Psoas muscle (tissue), 8 donors: ENCODE measurements around the gene TALDO1. TPM values are rescaled to one million over a fixed set of nuclear protein-coding genes. Genes with fewer than 3 reads are reported as not detected.

ENCODE experiments used
- ATAC-seq, 4 donors: fragments of 200-7000 bp; cut with Tn5 transposase; one replicate each; pipeline ENCODE4 v1.9.1; 2020; ENCODE audit warnings: moderate library complexity in 3 of 4, mild to moderate bottlenecking in 2 of 4
- DNase-seq, 2 donors: peaks; one replicate each; pipeline ENCODE4 v3.0.0-alpha.2; 2020
- H3K27ac ChIP-seq: fragments of 200-600 bp; one replicate; pipeline ENCODE4 v1.8.0; 2022
- H3K27me3 ChIP-seq, 3 donors: fragments of 200-600 bp in 1 of 3; one replicate each; pipeline versions ENCODE4 v1.6.1 to v1.8.0; 2013 to 2022; ENCODE audit warnings: low read length in 2 of 3, mild to moderate bottlenecking in 2 of 3, moderate library complexity in 1 of 3; ENCODE audit not compliant: insufficient read depth in 3 of 3
- H3K36me3 ChIP-seq, 2 donors: fragments of 200-600 bp in 1 of 2; one replicate each; pipeline versions ENCODE4 v1.6.1 to v1.8.0; 2013 to 2022; ENCODE audit warnings: low read depth in 1 of 2, mild to moderate bottlenecking in 1 of 2, moderate library complexity in 1 of 2; ENCODE audit not compliant: insufficient read depth in 1 of 2
- H3K4me1 ChIP-seq: fragments of 200-600 bp; one replicate; pipeline ENCODE4 v1.8.0; 2022
- H3K4me3 ChIP-seq: fragments of 200-600 bp; one replicate; pipeline ENCODE4 v1.8.0; 2022; ENCODE audit warnings: mild to moderate bottlenecking
- H3K9me3 ChIP-seq: fragments of 200-600 bp; one replicate; pipeline ENCODE4 v1.8.0; 2022
- CTCF ChIP-seq: fragments of 200-600 bp; IDR thresholded peaks from one replicate; pipeline ENCODE4 v1.8.0; 2022; ENCODE audit warnings: antibody characterized with exemption
- WGBS, 3 donors: extraction: QIAGEN DNeasy Blood & Tissue Kit; methylation state at CpG; one replicate each; pipeline versions ENCODE4 v1.1.6 to v1.1.7; 2013; 5-methylcytosine and 5-hydroxymethylcytosine counted together
- intact Hi-C, 2 donors: fragments of 100-400 bp; cut with DNase I; formaldehyde crosslinking; loops; one replicate each; pipeline versions ENCODE4 v1.11.0 to v1.14.2; 2022
- polyA plus RNA-seq, 3 donors: library from polyadenylated mRNA; stranded (reverse); fragments of 200-250 nt; gene quantifications; one replicate each; pipeline ENCODE4 v1.2.3, GENCODE V29; 2013
- total RNA-seq, 4 donors: library from RNA; stranded (reverse); fragmentation: NEBNext Ultra II Directional in 2 of 4; extraction: Animal tissue kit (Norgen Biotek cat#: 25700) in 2 of 4; gene quantifications; one replicate each; pipeline versions ENCODE4 v1.2.1 to v1.2.4, GENCODE V29; 2021 to 2023
- donor health status: healthy with polysubstance abuse.
- donor health status: DM: no; HTN: no; CAD: no; lungs with moderate emphysema.
- donor health status: Bipolar disorder and iron deficiency.
- donor health status: healthy.
- donor health status: DM: yes; HTN: yes; CAD: no.
- donor health status: DM: no; HTN: no; CAD: no.
- donor health status: DM: no; HTN: no; CAD: no.
- donor health status: DM: yes; HTN: yes; CAD: no.

TALDO1 gene
- total and polyA plus RNA-seq, 7 donors: 58.7 to 140 (median 77.7) TPM

GRCh38 chr11:782264-783174 is 35.3 kb downstream of the TALDO1 start:
- no peak for ATAC-seq
- no peak overlapping the region for H3K4me3 ChIP-seq
- H3K4me1 ChIP-seq: peaks cover 31% of the 10 kb centered on the region
- DNase-seq: peak in 1 of 2 donors; percentile 56
- intact Hi-C loops: no loop called here
- H3K9me3 ChIP-seq: no peaks in the 10 kb centered on the region
- H3K27ac ChIP-seq: peak overlapping the region; percentile 74
- WGBS, 3 donors: 75 to 79% (median 75%) methylated on average over 35 to 36 of the region's 36 CpGs
- H3K27me3 ChIP-seq: peaks cover 0 to 4% (median 3%) of the 10 kb centered on the region in 3 donors
- peaks cover 0 to 9% of the 10 kb centered on the region in 2 donors for H3K36me3 ChIP-seq
- TF ChIP-seq CTCF: no peak

GRCh38 chr11:783581-784015 is 36.3 kb downstream of the TALDO1 start:
- peak; percentile 69 for TF ChIP-seq CTCF
- Histone ChIP-seq H3K27ac (peak overlapping the region; percentile 74), H3K9me3 (no peaks in the 10 kb centered on the region), H3K27me3 (peaks cover 0 to 12% (median 4%) of the 10 kb centered on the region in 3 donors), H3K36me3 (peaks cover 0 to 9% of the 10 kb centered on the region in 2 donors), H3K4me1 (peaks cover 22% of the 10 kb centered on the region), H3K4me3 (peak overlapping the region; percentile 2)
- DNase-seq: peak; percentile 87 to 96
- ATAC-seq: peak; percentile 92 to 97 (median 94)
- intact Hi-C loops: no loop called here
- WGBS, 3 donors: 8 to 17% (median 12%) methylated on average over 24 of the region's 24 CpGs

GRCh38 chr11:786235-787083 is 39.2 kb downstream of the TALDO1 start:
- ATAC-seq (no peak), DNase-seq (no peak)
- WGBS, 3 donors: 71 to 82% (median 81%) methylated on average over 23 to 24 of the region's 24 CpGs
- Histone ChIP-seq H3K27me3 (peaks cover 0 to 28% (median 9%) of the 10 kb centered on the region in 3 donors), H3K4me1 (peaks cover 21% of the 10 kb centered on the region), H3K4me3 (no peak overlapping the region), H3K9me3 (no peaks in the 10 kb centered on the region), H3K36me3 (no peaks in the 10 kb centered on the region), H3K27ac (no peak overlapping the region)
- no peak for TF ChIP-seq CTCF
- intact Hi-C loops: no loop called here

GRCh38 chr11:787084-787675 is 39.9 kb downstream of the TALDO1 start:
- Histone ChIP-seq H3K36me3 (no peaks in the 10 kb centered on the region), H3K4me1 (peaks cover 21% of the 10 kb centered on the region), H3K27ac (no peak overlapping the region), H3K27me3 (peaks cover 0 to 28% (median 11%) of the 10 kb centered on the region in 3 donors), H3K9me3 (no peaks in the 10 kb centered on the region), H3K4me3 (no peak overlapping the region)
- 84 to 90% (median 89%) methylated on average over 22 to 24 of the region's 24 CpGs for WGBS, 3 donors
- DNase-seq (no peak), ATAC-seq (no peak)
- TF ChIP-seq CTCF: no peak
- intact Hi-C loops: no loop called here
